Left colon (tissue), 2 donors: ENCODE data around the gene PIP5K1C. TPM values are rescaled to one million over a fixed set of nuclear protein-coding genes. Genes with fewer than 3 reads are reported as not detected.

ENCODE experiments used
- ATAC-seq: fragments of 200-7000 bp; cut with Tn5 transposase; one replicate; pipeline ENCODE4 v1.9.1; 2020; ENCODE audit warnings: mild to moderate bottlenecking, moderate library complexity
- DNase-seq, 2 donors: peaks; one replicate each; pipeline ENCODE4 v3.0.0-alpha.2; 2020
- intact Hi-C, 2 donors: fragments of 100-400 bp; cut with DNase I in 1 of 2; cut with micrococcal nuclease in 1 of 2; formaldehyde crosslinking; loops; one replicate each; pipeline versions ENCODE4 v1.11.2 to v1.14.0; 2022; cut with DNase I, micrococcal nuclease
- long read RNA-seq: library from polyadenylated mRNA; unstranded; transcript quantifications from one replicate; pipeline ENCODE4 v2.0.0, GENCODE V29; 2021
- total RNA-seq, 2 donors: library from RNA; stranded (reverse); fragmentation: NEBNext Ultra II Directional; extraction: Animal tissue kit (Norgen Biotek cat#: 25700); gene quantifications; one replicate each; pipeline ENCODE4 v1.2.1, GENCODE V29; 2021
- donor health status: DM: no; HTN: no; CAD: no.
- donor health status: DM: yes; HTN: yes; CAD: no.

The PIP5K1C gene, protein sequence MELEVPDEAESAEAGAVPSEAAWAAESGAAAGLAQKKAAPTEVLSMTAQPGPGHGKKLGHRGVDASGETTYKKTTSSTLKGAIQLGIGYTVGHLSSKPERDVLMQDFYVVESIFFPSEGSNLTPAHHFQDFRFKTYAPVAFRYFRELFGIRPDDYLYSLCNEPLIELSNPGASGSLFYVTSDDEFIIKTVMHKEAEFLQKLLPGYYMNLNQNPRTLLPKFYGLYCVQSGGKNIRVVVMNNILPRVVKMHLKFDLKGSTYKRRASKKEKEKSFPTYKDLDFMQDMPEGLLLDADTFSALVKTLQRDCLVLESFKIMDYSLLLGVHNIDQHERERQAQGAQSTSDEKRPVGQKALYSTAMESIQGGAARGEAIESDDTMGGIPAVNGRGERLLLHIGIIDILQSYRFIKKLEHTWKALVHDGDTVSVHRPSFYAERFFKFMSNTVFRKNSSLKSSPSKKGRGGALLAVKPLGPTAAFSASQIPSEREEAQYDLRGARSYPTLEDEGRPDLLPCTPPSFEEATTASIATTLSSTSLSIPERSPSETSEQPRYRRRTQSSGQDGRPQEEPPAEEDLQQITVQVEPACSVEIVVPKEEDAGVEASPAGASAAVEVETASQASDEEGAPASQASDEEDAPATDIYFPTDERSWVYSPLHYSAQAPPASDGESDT
- 10 to 100 TPM; 25.1 to 33.1 TPM for total RNA-seq
- long read RNA-seq, partial matches to known transcripts: 3 of 9 reads
- long read RNA-seq, other reads (novel, unspliced or antisense): 6 of 9 reads

DNA sequence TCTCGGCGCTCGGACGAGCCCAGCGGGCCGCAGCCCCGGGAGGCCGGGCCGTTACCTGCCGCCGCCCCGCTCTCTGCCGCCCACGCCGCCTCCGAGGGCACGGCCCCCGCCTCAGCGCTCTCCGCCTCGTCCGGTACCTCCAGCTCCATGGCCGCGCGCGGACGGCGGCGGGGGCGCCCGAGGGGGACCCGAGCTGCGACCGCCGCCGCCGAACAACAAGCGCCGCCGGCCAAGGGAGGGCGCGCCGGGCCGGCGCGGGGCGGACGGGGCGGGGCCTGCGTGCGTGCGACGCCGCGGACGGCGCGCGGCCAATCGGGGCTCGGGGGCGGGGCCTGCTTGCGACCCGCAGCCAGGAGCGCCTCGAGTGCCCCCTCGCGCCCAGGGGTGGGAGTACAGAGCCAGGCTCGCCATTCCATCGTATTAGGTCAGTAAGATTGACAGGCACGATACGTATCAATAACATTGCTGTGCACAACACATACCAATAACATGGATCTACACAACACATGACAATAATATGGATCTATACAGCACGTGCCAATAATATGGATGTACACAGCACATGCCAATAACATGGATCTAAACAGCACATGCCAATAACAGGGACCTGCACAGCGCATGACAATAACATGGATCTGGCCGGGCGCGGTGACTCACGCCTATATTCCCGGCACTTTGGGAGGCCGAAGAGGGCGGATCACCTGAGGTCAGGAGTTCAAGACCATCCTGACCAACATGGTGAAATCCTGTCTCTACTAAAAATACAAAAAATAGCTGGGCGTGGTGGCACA, at the start of gene PIP5K1C:
Gene PIP5K1C, minus strand, starts transcription at position 227 of the 791 bp plus-strand sequence. Its CDS starts 78 bp downstream, at position 149.
- ATAC-seq (peak; percentile 94), DNase-seq (peak; percentile 79 to 95)
- intact Hi-C loops: loop anchor here (5.0 kb wide), 1 partner anchor 33 kb away; no protein-coding TSS in a partner anchor

- no peak for DNase-seq
- intact Hi-C loops: no loop called here
- peak; percentile 21 for ATAC-seq
Observed at GRCh38 chr19:3748965-3749364, 48.7 kb upstream of the PIP5K1C start.

GRCh38 chr19:3746371-3747056, 46.2 kb upstream of the PIP5K1C start:
- ATAC-seq (no peak), DNase-seq (no peak)
- intact Hi-C loops: no loop called here

DNA sequence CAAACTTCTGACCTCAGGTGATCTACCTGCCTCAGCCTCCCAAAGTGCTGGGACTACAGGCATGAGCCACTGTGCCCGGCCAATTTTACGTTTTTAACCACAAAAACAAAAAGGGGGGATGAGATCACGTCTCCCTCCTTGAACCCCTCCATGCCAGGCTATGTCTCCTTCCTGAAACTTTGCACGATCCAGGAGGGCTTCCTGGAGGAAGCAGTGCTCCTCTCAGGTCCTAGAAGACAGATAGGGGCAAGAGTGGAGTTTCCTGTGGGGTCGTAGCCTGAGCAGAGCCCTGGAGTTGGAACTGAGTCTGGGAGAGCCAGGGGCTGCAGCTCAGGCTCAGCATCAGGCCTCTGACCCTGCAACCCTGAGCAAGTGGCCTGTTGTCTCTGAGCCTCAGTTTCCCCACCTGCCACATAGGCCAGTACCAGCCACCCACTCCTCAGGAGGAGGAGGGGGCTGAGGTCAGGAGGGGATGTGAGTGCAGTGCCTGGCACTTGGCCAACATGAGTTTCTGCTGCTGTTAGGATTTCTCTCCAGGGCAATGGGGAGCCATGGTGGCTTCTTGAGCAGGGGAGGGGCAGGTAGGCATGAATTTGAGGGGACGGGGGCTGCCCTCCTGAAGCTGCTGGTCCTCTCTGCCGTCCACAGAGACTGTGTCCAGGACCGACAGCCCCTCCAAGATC, 45.2 kb upstream of the PIP5K1C start:
- DNase-seq (no peak), ATAC-seq (no peak)
- intact Hi-C loops: no loop called here

- no peak for DNase-seq
- ATAC-seq: peak; percentile 19
- intact Hi-C loops: no loop called here
Observed at GRCh38 chr19:3743486-3743885, 43.2 kb upstream of the PIP5K1C start.

DNA sequence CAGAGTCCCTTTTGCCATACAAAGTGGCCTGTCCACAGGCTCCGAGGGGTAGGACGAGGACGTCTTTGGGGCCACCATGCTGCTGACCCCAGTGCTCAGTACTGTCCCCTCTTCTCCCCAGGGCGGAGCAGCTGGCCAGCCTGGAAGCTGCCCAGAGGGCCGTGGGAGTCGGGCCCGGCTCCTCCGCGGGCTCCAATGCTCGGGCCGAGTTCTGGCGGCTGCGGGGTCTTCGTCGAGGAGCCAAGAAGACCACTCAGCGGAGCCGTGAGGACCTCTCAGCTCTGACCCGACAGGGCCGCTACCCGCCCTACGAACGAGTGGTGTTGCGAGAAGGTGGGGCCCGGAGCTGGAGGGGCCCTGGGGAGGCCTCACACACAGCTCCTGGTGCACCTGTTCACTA, 40.2 kb upstream of the PIP5K1C start:
- intact Hi-C loops: no loop called here
- ATAC-seq (no peak), DNase-seq (no peak)

GRCh38 chr19:3738477-3739220, 38.4 kb upstream of the PIP5K1C start:
- DNase-seq: no peak
- intact Hi-C loops: no loop called here
- ATAC-seq: peak; percentile 9

GRCh38 chr19:3737487-3738205, 37.4 kb upstream of the PIP5K1C start:
- ATAC-seq (no peak), DNase-seq (no peak)
- intact Hi-C loops: no loop called here

DNA sequence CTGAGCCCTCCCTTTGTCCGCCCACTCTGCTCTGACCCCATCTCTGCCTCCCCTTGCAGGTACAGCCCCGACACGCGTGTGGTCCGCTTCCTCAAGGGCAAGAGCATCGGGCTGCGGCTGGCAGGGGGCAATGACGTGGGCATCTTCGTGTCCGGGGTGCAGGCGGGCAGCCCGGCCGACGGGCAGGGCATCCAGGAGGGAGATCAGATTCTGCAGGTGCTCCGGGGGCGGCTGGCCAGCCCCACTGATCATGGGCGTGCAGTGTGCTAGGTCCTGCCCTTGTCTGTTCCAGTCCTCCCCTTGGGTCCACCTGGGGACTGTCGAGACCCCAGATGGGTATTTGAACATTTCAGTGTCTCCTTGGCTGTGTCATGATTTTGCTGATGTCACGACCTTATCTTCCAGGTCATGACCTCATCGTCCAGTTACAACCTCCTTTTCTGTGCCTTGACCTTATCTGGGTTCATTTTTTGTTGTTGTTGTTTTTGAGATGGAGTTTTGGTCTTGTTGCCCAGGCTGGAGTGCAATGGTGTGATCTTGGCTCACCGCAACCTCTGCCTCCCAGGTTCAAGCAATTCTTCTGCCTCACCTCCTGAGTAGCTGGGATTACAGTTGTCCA, 35.9 kb upstream of the PIP5K1C start:
- intact Hi-C loops: no loop called here
- ATAC-seq (no peak), DNase-seq (no peak)

DNA sequence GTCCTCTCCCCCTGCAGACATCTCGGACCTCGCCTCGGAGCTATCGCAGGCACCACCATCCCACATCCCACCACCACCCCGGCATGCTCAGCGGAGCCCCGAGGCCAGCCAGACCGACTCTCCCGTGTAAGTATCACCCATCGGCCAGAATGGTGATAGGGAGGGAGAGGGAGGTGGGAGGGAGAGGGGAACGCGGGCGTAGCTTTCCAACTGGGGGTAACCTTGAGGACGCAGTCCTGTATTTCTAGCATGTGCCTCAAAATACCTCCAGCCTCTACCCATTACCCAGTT, 34.0 kb upstream of the PIP5K1C start:
- intact Hi-C loops: no loop called here
- ATAC-seq (no peak), DNase-seq (no peak)

DNA sequence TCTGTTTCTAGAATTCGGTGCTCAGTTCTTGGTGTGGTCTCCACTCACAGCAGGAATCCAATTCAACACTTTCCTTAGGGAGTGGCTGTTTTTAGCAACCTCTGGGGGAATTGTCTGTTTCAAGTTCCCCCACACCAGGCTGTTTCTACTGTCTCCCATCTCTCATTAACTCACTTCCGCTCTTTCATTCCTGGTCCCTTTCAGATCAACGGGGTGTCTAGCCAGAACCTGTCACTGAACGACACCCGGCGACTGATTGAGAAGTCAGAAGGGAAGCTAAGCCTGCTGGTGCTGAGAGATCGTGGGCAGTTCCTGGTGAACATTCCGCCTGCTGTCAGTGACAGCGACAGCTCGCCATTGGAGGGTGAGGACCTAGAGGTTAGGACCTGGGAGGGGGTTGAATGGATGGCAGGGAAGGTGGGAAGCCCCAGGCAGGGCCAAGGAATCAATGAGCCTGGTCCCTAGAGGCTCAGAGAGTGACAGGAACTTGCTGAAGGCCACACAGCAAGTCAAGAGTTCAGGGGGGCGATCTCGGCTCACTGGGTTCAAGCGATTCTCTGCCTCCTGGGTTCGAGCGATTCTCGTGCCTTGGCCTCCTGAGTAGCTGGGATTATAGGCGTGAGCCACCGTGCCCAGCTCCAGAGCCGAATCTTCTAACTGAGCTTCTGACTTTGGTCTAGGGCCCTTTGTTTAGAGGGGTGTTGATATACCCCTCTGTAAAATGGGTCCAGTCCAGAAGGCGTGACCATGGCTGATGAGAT, 33.5 kb upstream of the PIP5K1C start:
- DNase-seq (no peak), ATAC-seq (no peak)
- intact Hi-C loops: no loop called here

GRCh38 chr19:3732108-3732507, 31.8 kb upstream of the PIP5K1C start:
- ATAC-seq (no peak), DNase-seq (no peak)
- intact Hi-C loops: no loop called here

DNA sequence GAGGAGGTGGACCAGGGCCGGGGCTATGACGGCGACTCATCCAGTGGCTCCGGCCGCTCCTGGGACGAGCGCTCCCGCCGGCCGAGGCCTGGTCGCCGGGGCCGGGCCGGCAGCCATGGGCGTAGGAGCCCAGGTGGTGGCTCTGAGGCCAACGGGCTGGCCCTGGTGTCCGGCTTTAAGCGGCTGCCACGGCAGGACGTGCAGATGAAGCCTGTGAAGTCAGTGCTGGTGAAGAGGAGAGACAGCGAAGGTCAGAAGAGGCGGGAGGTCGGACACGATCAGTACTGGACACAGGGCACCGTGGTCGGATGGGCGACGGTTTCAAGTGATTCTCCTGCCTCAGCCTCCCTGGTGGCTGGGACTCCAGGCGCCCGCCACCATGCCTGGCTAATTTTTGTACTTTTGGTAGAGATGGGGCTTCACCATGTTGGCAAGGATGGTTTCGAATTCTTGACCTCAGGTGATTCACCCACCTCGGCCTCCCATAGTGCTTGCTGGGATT, 30.2 kb upstream of the PIP5K1C start:
- ATAC-seq (no peak), DNase-seq (no peak)
- intact Hi-C loops: no loop called here

GRCh38 chr19:3725640-3726310, 25.5 kb upstream of the PIP5K1C start:
- DNase-seq (peak; percentile 91 to 95), ATAC-seq (peak; percentile 72)
- intact Hi-C loops: no loop called here

- intact Hi-C loops: no loop called here
- ATAC-seq (no peak), DNase-seq (no peak)
Observed at GRCh38 chr19:3725121-3725520, 24.9 kb upstream of the PIP5K1C start.
